IMR-90 (cell line): ENCODE data around the gene DCLK1. TPM values are rescaled to one million over a fixed set of nuclear protein-coding genes. Genes with fewer than 3 reads are reported as not detected.

Experiments used
- ATAC-seq: fragments of 200-7000 bp; cut with Tn5 transposase; 2 replicates; pipeline ENCODE4 v1.9.1; 2020; ENCODE audit warnings: low read depth, mild to moderate bottlenecking, moderate library complexity
- BruUV-seq: library from RNA; stranded (reverse); fragments of 400-500 nt; replicated peaks from 2 replicates; lab custom pipeline; 2021; lab: Mats Ljungman, UMichigan
- CTCF ChIA-PET: fragments of 300-600 bp; formaldehyde crosslinking; extraction: SDS; loops from one replicate; lab custom pipeline; 2021; ENCODE audit warnings: antibody characterized with exemption; lab: Yijun Ruan, JAX
- POLR2A ChIA-PET: fragments of 300-600 bp; sonication (Branson Sonifier 250); formaldehyde crosslinking; loops from one replicate; lab custom pipeline; 2022; ENCODE audit warnings: antibody characterized with exemption; ENCODE audit not compliant: unreplicated experiment; lab: Charles Lee
- DNase-seq: peaks from one replicate; pipeline ENCODE4 v3.0.0; 2013
- H2AFZ ChIP-seq: replicated peaks from 2 replicates; pipeline ENCODE3; 2013; ENCODE audit warnings: low read length, mild to moderate bottlenecking; ENCODE audit not compliant: poor library complexity
- H2AK5ac ChIP-seq: 2 replicates; pipeline ENCODE4 v1.6.1; 2013; ENCODE audit warnings: low read depth, low read length, inconsistent platforms
- H2AK9ac ChIP-seq: replicated peaks from 2 replicates; pipeline ENCODE3; 2013; ENCODE audit warnings: mild to moderate bottlenecking, low read depth, low read length, moderate library complexity; ENCODE audit not compliant: poor library complexity
- H2BK120ac ChIP-seq: 2 replicates; pipeline ENCODE4 v1.6.1; 2013; ENCODE audit warnings: low read depth, low read length, inconsistent platforms
- H2BK15ac ChIP-seq: 3 replicates; pipeline ENCODE4 v1.6.1; 2013; ENCODE audit warnings: low read depth, low read length, inconsistent platforms
- H2BK20ac ChIP-seq: 2 replicates; pipeline ENCODE4 v1.6.1; 2013; ENCODE audit warnings: low read depth, mild to moderate bottlenecking, inconsistent platforms, low read length, moderate library complexity
- H2BK5ac ChIP-seq: 2 replicates; pipeline ENCODE4 v1.6.1; 2013; ENCODE audit warnings: mild to moderate bottlenecking, low read depth, low read length, inconsistent platforms; ENCODE audit not compliant: poor library complexity, severe bottlenecking
- H3K14ac ChIP-seq: replicated peaks from 2 replicates; pipeline ENCODE4 v1.6.1; 2013; ENCODE audit warnings: low read depth, low read length, inconsistent platforms
- H3K18ac ChIP-seq: 2 replicates; pipeline ENCODE4 v1.6.1; 2013; ENCODE audit warnings: low read depth, low read length, control low read depth
- H3K23ac ChIP-seq: 2 replicates; pipeline ENCODE4 v1.6.1; 2013; ENCODE audit warnings: low read depth, low read length, inconsistent platforms
- H3K27ac ChIP-seq: 2 replicates; pipeline ENCODE4 v1.5.1; 2013; ENCODE audit warnings: mild to moderate bottlenecking, control low read depth, low read length; ENCODE audit not compliant: insufficient read depth
- H3K27me3 ChIP-seq: 2 replicates; pipeline ENCODE4 v1.6.1; 2013; ENCODE audit warnings: low read length; ENCODE audit not compliant: control insufficient read depth, insufficient read depth
- H3K36me3 ChIP-seq: 2 replicates; pipeline ENCODE4 v1.6.1; 2013; ENCODE audit warnings: low read length, mixed read lengths; ENCODE audit not compliant: control insufficient read depth, insufficient read depth
- H3K4ac ChIP-seq: 2 replicates; pipeline ENCODE4 v1.6.1; 2013; ENCODE audit warnings: low read depth, low read length, inconsistent platforms
- H3K4me1 ChIP-seq: 2 replicates; pipeline ENCODE4 v1.6.1; 2013; ENCODE audit warnings: low read length, mixed read lengths; ENCODE audit not compliant: control insufficient read depth, insufficient read depth
- H3K4me2 ChIP-seq: 2 replicates; pipeline ENCODE4 v1.6.1; 2013; ENCODE audit warnings: low read depth, mild to moderate bottlenecking, control low read depth, low read length, moderate library complexity
- H3K4me3 ChIP-seq: 2 replicates; pipeline ENCODE4 v1.5.1; 2013; ENCODE audit warnings: low read depth, mild to moderate bottlenecking, control low read depth, low read length, moderate library complexity; ENCODE audit not compliant: insufficient read depth
- H3K56ac ChIP-seq: 2 replicates; pipeline ENCODE4 v1.6.1; 2013; ENCODE audit warnings: low read length, inconsistent platforms; ENCODE audit not compliant: insufficient read depth; ENCODE audit errors: extremely low read depth
- H3K79me1 ChIP-seq, 2 experiments: 2 replicates each; pipeline ENCODE4 v1.6.1; 2013; ENCODE audit warnings: low read length in 2 of 2, inconsistent platforms in 1 of 2, low read depth in 1 of 2
- H3K9ac ChIP-seq: 2 replicates; pipeline ENCODE4 v1.6.1; 2013; ENCODE audit warnings: low read depth, low read length, control low read depth
- H3K9me1 ChIP-seq: 2 replicates; pipeline ENCODE4 v1.6.1; 2013; ENCODE audit warnings: low read length, inconsistent platforms; ENCODE audit not compliant: insufficient read depth
- H3K9me3 ChIP-seq: 2 replicates; pipeline ENCODE4 v1.6.1; 2013; ENCODE audit warnings: low read length; ENCODE audit not compliant: control insufficient read depth, insufficient read depth
- H4K20me1 ChIP-seq: 2 replicates; pipeline ENCODE4 v1.6.1; 2013; ENCODE audit warnings: low read length, inconsistent platforms; ENCODE audit not compliant: insufficient read depth
- H4K5ac ChIP-seq: 2 replicates; pipeline ENCODE4 v1.6.1; 2013; ENCODE audit warnings: mild to moderate bottlenecking, low read depth, low read length, control low read depth
- H4K8ac ChIP-seq, 2 experiments: 2 replicates each; pipeline ENCODE4 v1.6.1; 2013; ENCODE audit warnings: low read depth in 2 of 2, low read length in 2 of 2, control low read depth in 1 of 2, inconsistent platforms in 1 of 2
- H4K91ac ChIP-seq: 2 replicates; pipeline ENCODE4 v1.6.1; 2013; ENCODE audit warnings: low read depth, low read length, inconsistent platforms; ENCODE audit not compliant: insufficient read depth
- BHLHE40 ChIP-seq: fragments of 150-350 bp; IDR thresholded peaks from 2 replicates; pipeline ENCODE4 v1.6.1; 2016; ENCODE audit warnings: mild to moderate bottlenecking, low read depth, low read length
- CEBPB ChIP-seq: IDR thresholded peaks from 2 replicates; pipeline ENCODE4 v1.6.1; 2012; ENCODE audit warnings: low read depth, low read length, improper control_type of control experiment
- CHD1 ChIP-seq: IDR thresholded peaks from 2 replicates; pipeline ENCODE4 v1.6.1; 2012; ENCODE audit warnings: low read depth, low read length, improper control_type of control experiment
- CTCF ChIP-seq: conservative IDR thresholded peaks from 2 replicates; pipeline ENCODE4 v1.5.1; 2012; ENCODE audit warnings: mild to moderate bottlenecking, low read depth, low read length, improper control_type of control experiment
- FOS ChIP-seq: fragments of 150-350 bp; IDR thresholded peaks from 2 replicates; pipeline ENCODE4 v1.6.1; 2016; ENCODE audit warnings: low read depth, low read length
- MAFK ChIP-seq: IDR thresholded peaks from 2 replicates; pipeline ENCODE4 v1.6.1; 2012; ENCODE audit warnings: low read depth, low read length, improper control_type of control experiment
- MAZ ChIP-seq: IDR thresholded peaks from 2 replicates; pipeline ENCODE4 v1.6.1; 2012; ENCODE audit warnings: low read depth, mild to moderate bottlenecking, low read length, improper control_type of control experiment, moderate library complexity, borderline replicate concordance
- MXI1 ChIP-seq: IDR thresholded peaks from 2 replicates; pipeline ENCODE4 v1.6.1; 2012; ENCODE audit warnings: low read depth, mild to moderate bottlenecking, low read length, moderate library complexity, borderline replicate concordance
- NFE2L2 ChIP-seq: fragments of 150-350 bp; IDR thresholded peaks from 2 replicates; pipeline ENCODE4 v1.6.1; 2016; ENCODE audit warnings: low read depth, mild to moderate bottlenecking, low read length
- POLR2A ChIP-seq: IDR thresholded peaks from 2 replicates; pipeline ENCODE4 v1.6.1; 2012; ENCODE audit warnings: mild to moderate bottlenecking, low read depth, low read length
- RAD21 ChIP-seq: IDR thresholded peaks from 2 replicates; pipeline ENCODE4 v1.6.1; 2012; ENCODE audit warnings: low read length, improper control_type of control experiment
- RCOR1 ChIP-seq: IDR thresholded peaks from 2 replicates; pipeline ENCODE4 v1.6.1; 2012; ENCODE audit warnings: mild to moderate bottlenecking, low read length, improper control_type of control experiment; ENCODE audit not compliant: insufficient replicate concordance
- RFX5 ChIP-seq: IDR thresholded peaks from 2 replicates; pipeline ENCODE4 v1.8.0; 2012; ENCODE audit warnings: low read depth, mild to moderate bottlenecking, low read length, moderate library complexity
- SMC3 ChIP-seq: fragments of 150-350 bp; IDR thresholded peaks from 2 replicates; pipeline ENCODE4 v1.6.1; 2016; ENCODE audit warnings: low read depth, mild to moderate bottlenecking, antibody characterized with exemption, low read length, moderate library complexity
- USF2 ChIP-seq: fragments of 150-350 bp; IDR thresholded peaks from 2 replicates; pipeline ENCODE4 v1.6.1; 2017; ENCODE audit warnings: mild to moderate bottlenecking, antibody characterized with exemption, low read length, low read depth
- WGBS, 2 experiments: methylation state at CpG; one replicate each; pipeline versions ENCODE4 v1.1.5 to v1.1.7; 2013; ENCODE audit warnings: missing lambda C conversion rate in 2 of 2; ENCODE audit not compliant: insufficient read length in 1 of 2; ENCODE audit errors: extremely low coverage in 2 of 2; 5-methylcytosine and 5-hydroxymethylcytosine counted together
- dilution Hi-C: fragments of 300-500 bp; cut with HindIII; formaldehyde crosslinking; loops from one replicate; pipeline ENCODE4 v1.14.3; 2018; ENCODE audit warnings: low sequenced_read_pairs; ENCODE audit not compliant: unreplicated experiment
- in situ Hi-C: fragments of 300-500 bp; cut with MboI; formaldehyde crosslinking; loops from 3 replicates; pipeline ENCODE4 v1.14.3; 2019; ENCODE audit warnings: low sequenced_read_pairs, inconsistent platforms, mixed read lengths
- intact Hi-C: fragments of 100-400 bp; cut with micrococcal nuclease; formaldehyde crosslinking; loops from 2 replicates; pipeline ENCODE4 v1.10.0; 2022
- polyA plus RNA-seq, 3 experiments: library from polyadenylated mRNA; depleted of rRNA; stranded (reverse); fragments of >200 nt; gene quantifications; 2 replicates each; pipeline ENCODE4 v1.2.3, GENCODE V29; 2012; ENCODE audit warnings: low replicate concordance in 1 of 3
- total RNA-seq: library from RNA; depleted of rRNA; stranded (reverse); fragments of >200 nt; gene quantifications from 2 replicates; pipeline ENCODE4 v1.2.3, GENCODE V29; 2012
- TF ChIP-seq, protein P1 (sequence below): fragments of 150-350 bp; IDR thresholded peaks from 2 replicates; pipeline ENCODE4 v1.6.1; 2016; ENCODE audit warnings: low read depth, mild to moderate bottlenecking, low read length, moderate library complexity, borderline replicate concordance

Gene DCLK1
- total and polyA plus RNA-seq, 2 of the 4 experiments (the other 2 are of a cell fraction) = under 0.01 to 0.02 TPM

GRCh38 chr13:35763782-35764123, 367.4 kb downstream of the DCLK1 start:
- Histone ChIP-seq H2AK5ac (no peak overlapping the region), H4K5ac (no peak overlapping the region), H3K36me3 (no peaks in the 10 kb centered on the region), H2BK120ac (no peak overlapping the region), H3K14ac (no peak overlapping the region), H4K20me1 (no peaks in the 10 kb centered on the region), H3K27ac (no peak overlapping the region), H2BK15ac (no peak overlapping the region), H3K9ac (no peak overlapping the region), H3K4me2 (no peak overlapping the region), H2BK20ac (no peak overlapping the region), H3K9me1 (0 out of 2 replicates have a peak, but pooled peaks cover 4% of the 10 kb centered on the region), H2AFZ (no peak overlapping the region), H3K27me3 (peaks cover 4% of the 10 kb centered on the region; the same call in 1 of the 2 replicates), H3K56ac (no peak overlapping the region), H3K4me3 (no peak overlapping the region), H3K9me3 (no peaks in the 10 kb centered on the region), H3K79me1 (no peaks in the 10 kb centered on the region), H2AK9ac (no peak overlapping the region), H3K4ac (no peak overlapping the region), H4K91ac (no peak overlapping the region), H3K4me1 (peaks cover 5% of the 10 kb centered on the region), H3K18ac (no peak overlapping the region), H3K23ac (no peak overlapping the region), H4K8ac (no peak overlapping the region), H2BK5ac (peak overlapping the region; percentile 94)
- ATAC-seq (no peak), DNase-seq (no peak)
- no TSS peak for BruUV-seq
- ChIA-PET POLR2A (no interaction called here), CTCF (no interaction called here)
- WGBS, 2 experiments = 81% methylated on average over 2 of the region's 7 CpGs; no CpG with 5 or more reads in 1 of the 2 experiments
- dilution Hi-C loops = no loop called here
- TF ChIP-seq, protein P1, sequence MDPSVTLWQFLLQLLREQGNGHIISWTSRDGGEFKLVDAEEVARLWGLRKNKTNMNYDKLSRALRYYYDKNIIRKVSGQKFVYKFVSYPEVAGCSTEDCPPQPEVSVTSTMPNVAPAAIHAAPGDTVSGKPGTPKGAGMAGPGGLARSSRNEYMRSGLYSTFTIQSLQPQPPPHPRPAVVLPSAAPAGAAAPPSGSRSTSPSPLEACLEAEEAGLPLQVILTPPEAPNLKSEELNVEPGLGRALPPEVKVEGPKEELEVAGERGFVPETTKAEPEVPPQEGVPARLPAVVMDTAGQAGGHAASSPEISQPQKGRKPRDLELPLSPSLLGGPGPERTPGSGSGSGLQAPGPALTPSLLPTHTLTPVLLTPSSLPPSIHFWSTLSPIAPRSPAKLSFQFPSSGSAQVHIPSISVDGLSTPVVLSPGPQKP = no peak
- TF ChIP-seq FOS = no peak
- TF ChIP-seq NFE2L2 = no peak
- no peak for TF ChIP-seq CHD1
- TF ChIP-seq MAZ = no peak
- TF ChIP-seq CEBPB = no peak
- no peak for TF ChIP-seq POLR2A
- TF ChIP-seq SMC3 = no peak
- no peak for TF ChIP-seq BHLHE40
- TF ChIP-seq RFX5 = no peak
- no peak for TF ChIP-seq CTCF
- TF ChIP-seq RAD21 = no peak
- TF ChIP-seq MXI1 = no peak
- TF ChIP-seq USF2 = no peak
- TF ChIP-seq RCOR1 = no peak
- no peak for TF ChIP-seq MAFK
- in situ Hi-C loops = no loop called here
- intact Hi-C loops = no loop called here
